Gastrocnemius medialis (tissue), 4 donors: ENCODE measurements around the gene FGF1. TPM values are rescaled to one million over a fixed set of nuclear protein-coding genes. Genes with fewer than 3 reads are reported as not detected.

Experiments used
- ATAC-seq, 2 donors: fragments of 150-250 bp; one replicate each; pipeline ENCODE4 v1.9.1; 2016
- DNase-seq, 2 donors: peaks; one replicate each; pipeline ENCODE4 v3.0.0-alpha.2; 2019
- H3K27ac ChIP-seq, 4 donors: fragments of 200-600 bp; sonication (generic); 1 replicate in 1 of 4; 2 replicates in 3 of 4; pipeline ENCODE4 v1.5.1; 2016 to 2018; ENCODE audit warnings: mild to moderate bottlenecking in 2 of 4, moderate library complexity in 1 of 4
- H3K27me3 ChIP-seq, 3 donors: fragments of 200-600 bp; sonication (generic) in 2 of 3; 1 replicate in 1 of 3; 2 replicates in 2 of 3; pipeline versions ENCODE4 v1.5.1 to v1.6.0; 2016 to 2019; ENCODE audit warnings: mild to moderate bottlenecking in 1 of 3, moderate library complexity in 1 of 3
- H3K36me3 ChIP-seq, 2 donors: fragments of 200-600 bp; sonication (generic) in 1 of 2; one replicate each; pipeline ENCODE4 v1.5.1; 2017 to 2018
- H3K4me1 ChIP-seq, 2 donors: fragments of 200-600 bp; sonication (generic) in 1 of 2; one replicate each; pipeline ENCODE4 v1.5.1; 2016 to 2017; ENCODE audit warnings: mild to moderate bottlenecking in 2 of 2
- H3K4me3 ChIP-seq, 4 donors: fragments of 200-600 bp; sonication (generic) in 3 of 4; 1 replicate in 1 of 4; 2 replicates in 3 of 4; pipeline ENCODE4 v1.5.1; 2016 to 2019; ENCODE audit warnings: mild to moderate bottlenecking in 2 of 4
- H3K9me3 ChIP-seq, 3 donors: fragments of 200-600 bp; sonication (generic) in 2 of 3; 1 replicate in 1 of 3; 2 replicates in 2 of 3; pipeline ENCODE4 v1.5.1; 2016 to 2019
- CTCF ChIP-seq, 5 experiments: fragments of 450-650 bp in 3 of 5; fragments of 200-600 bp in 2 of 5; sonication (generic) in 2 of 5; IDR thresholded peaks in 4 of 5; conservative IDR thresholded peaks in 1 of 5; 1 replicate in 4 of 5; 2 replicates in 1 of 5; pipeline ENCODE4 v1.5.1; 2016 to 2019; ENCODE audit warnings: antibody characterized with exemption in 5 of 5, mild to moderate bottlenecking in 3 of 5, moderate library complexity in 3 of 5
- POLR2A ChIP-seq, 2 donors: fragments of 450-650 bp; IDR thresholded peaks; one replicate each; pipeline ENCODE4 v1.6.1; 2017; ENCODE audit warnings: antibody characterized with exemption in 2 of 2, mild to moderate bottlenecking in 2 of 2, moderate library complexity in 2 of 2
- in situ Hi-C, 4 donors: fragments of 200-750 bp; cut with MboI; loops; one replicate each; pipeline versions ENCODE4 v1.15.0 to v1.8.0; 2017; ENCODE audit warnings: low sequenced_read_pairs in 4 of 4
- intact Hi-C: fragments of 100-400 bp; cut with DNase I; formaldehyde crosslinking; loops from one replicate; pipeline ENCODE4 v1.15.1; 2023; ENCODE audit warnings: low total_unique reads
- total RNA-seq, 4 donors: library from RNA; depleted of rRNA; stranded (reverse); fragments of >200 nt; gene quantifications; one replicate each; pipeline versions ENCODE4 v1.1.0 to v1.2.3, GENCODE V29; 2016

The FGF1 gene
- total RNA-seq, 4 donors from 2014 or later, result 0.41 to 2.1 (median 1.2) TPM

DNA sequence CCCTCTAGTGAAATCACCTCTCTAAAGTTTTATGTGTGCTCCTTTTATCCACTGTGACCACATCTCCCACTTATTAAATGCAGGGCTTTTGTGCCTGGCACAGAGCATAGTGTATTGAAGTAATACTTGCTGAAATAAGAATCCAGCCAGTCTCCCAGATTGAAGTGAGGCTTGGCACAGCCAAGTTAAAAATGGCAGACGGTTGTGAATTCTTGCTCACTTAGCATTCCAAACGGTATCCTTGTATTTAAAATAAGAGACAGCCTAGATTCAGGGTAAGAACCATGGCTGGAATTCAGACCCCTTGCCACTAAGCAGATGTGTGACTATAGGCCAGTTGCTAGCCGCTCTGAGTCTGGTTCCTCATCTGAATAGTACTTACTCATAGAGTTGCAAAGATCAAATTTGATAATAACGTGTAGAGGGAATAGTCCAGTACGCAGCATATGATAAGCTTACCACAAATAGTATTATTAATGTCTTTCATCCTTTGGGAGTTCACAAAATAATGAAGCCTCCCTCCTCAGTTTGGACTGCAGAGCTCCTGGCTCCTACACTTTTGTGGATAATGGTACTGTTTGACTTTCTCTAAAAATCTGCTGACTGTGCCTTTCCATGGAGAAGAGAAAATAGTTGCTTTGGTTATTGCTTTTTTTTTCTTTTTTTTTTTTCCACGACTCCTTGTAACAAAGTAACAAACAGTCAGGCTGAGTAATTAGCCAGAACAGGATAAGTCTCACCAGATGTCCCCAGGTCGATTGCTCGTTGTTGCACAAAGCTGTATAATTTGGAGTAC is 51.5 kb downstream of the FGF1 start:
- no peak overlapping the region for H3K27ac ChIP-seq

GRCh38 chr5:142630927-142631539 is 54.9 kb downstream of the FGF1 start:
- no peaks in the 10 kb centered on the region for H3K9me3 ChIP-seq
- peak overlapping the region in 3 of 4 donors; percentile 39 to 55 (median 50) for H3K27ac ChIP-seq
- DNase-seq, result no peak
- peaks cover 5 to 8% of the 10 kb centered on the region in 2 donors for H3K4me1 ChIP-seq
- in situ Hi-C loops, result no loop called here
- TF ChIP-seq POLR2A (IDR thresholded peaks at IDR 0.05) (no peak), CTCF (IDR thresholded peaks at IDR 0.05 in 4 of 5, conservative IDR thresholded peaks at IDR 0.05 in 1 of 5) (no peak)
- intact Hi-C loops, result no loop called here
- H3K27me3 ChIP-seq, result no peaks in the 10 kb centered on the region
- H3K4me3 ChIP-seq, result no peak overlapping the region
- ATAC-seq, result peak; percentile 33
- no peaks in the 10 kb centered on the region for H3K36me3 ChIP-seq

More for the DNA sequence above, 51.5 kb downstream of the FGF1 start:
- no peaks in the 10 kb centered on the region for H3K36me3 ChIP-seq
- no peak overlapping the region for H3K4me3 ChIP-seq
- in situ Hi-C loops, result no loop called here
- no peaks in the 10 kb centered on the region for H3K27me3 ChIP-seq
- H3K4me1 ChIP-seq, result peaks cover 0 to 4% of the 10 kb centered on the region in 2 donors
- H3K9me3 ChIP-seq, result no peaks in the 10 kb centered on the region
- ATAC-seq (no peak), DNase-seq (no peak)
- no peak for TF ChIP-seq POLR2A (IDR thresholded peaks at IDR 0.05)
- TF ChIP-seq CTCF (IDR thresholded peaks at IDR 0.05 in 4 of 5, conservative IDR thresholded peaks at IDR 0.05 in 1 of 5), result no peak
- intact Hi-C loops, result no loop called here

GRCh38 chr5:142627383-142628217 is 58.3 kb downstream of the FGF1 start:
- ATAC-seq (no peak), DNase-seq (no peak)
- Histone ChIP-seq H3K4me1 (peaks cover 8 to 12% of the 10 kb centered on the region in 2 donors), H3K27ac (no peak overlapping the region), H3K9me3 (no peaks in the 10 kb centered on the region), H3K27me3 (no peaks in the 10 kb centered on the region), H3K4me3 (no peak overlapping the region), H3K36me3 (no peaks in the 10 kb centered on the region)
- no peak for TF ChIP-seq POLR2A (IDR thresholded peaks at IDR 0.05)
- TF ChIP-seq CTCF (IDR thresholded peaks at IDR 0.05 in 4 of 5, conservative IDR thresholded peaks at IDR 0.05 in 1 of 5), result no peak
- intact Hi-C loops, result no loop called here
- in situ Hi-C loops, result no loop called here

- Histone ChIP-seq H3K4me1 (peaks cover 8 to 12% of the 10 kb centered on the region in 2 donors), H3K9me3 (no peaks in the 10 kb centered on the region), H3K27ac (no peak overlapping the region), H3K36me3 (no peaks in the 10 kb centered on the region), H3K4me3 (no peak overlapping the region), H3K27me3 (no peaks in the 10 kb centered on the region)
- ATAC-seq (no peak), DNase-seq (no peak)
- in situ Hi-C loops (no loop called here), intact Hi-C loops (no loop called here)
- TF ChIP-seq CTCF (IDR thresholded peaks at IDR 0.05 in 4 of 5, conservative IDR thresholded peaks at IDR 0.05 in 1 of 5) (no peak), POLR2A (IDR thresholded peaks at IDR 0.05) (no peak)
Observed at GRCh38 chr5:142626786-142627185, 59.1 kb downstream of the FGF1 start.
